Measurements from ENCODE around the gene SHD.

The SHD gene

DNA sequence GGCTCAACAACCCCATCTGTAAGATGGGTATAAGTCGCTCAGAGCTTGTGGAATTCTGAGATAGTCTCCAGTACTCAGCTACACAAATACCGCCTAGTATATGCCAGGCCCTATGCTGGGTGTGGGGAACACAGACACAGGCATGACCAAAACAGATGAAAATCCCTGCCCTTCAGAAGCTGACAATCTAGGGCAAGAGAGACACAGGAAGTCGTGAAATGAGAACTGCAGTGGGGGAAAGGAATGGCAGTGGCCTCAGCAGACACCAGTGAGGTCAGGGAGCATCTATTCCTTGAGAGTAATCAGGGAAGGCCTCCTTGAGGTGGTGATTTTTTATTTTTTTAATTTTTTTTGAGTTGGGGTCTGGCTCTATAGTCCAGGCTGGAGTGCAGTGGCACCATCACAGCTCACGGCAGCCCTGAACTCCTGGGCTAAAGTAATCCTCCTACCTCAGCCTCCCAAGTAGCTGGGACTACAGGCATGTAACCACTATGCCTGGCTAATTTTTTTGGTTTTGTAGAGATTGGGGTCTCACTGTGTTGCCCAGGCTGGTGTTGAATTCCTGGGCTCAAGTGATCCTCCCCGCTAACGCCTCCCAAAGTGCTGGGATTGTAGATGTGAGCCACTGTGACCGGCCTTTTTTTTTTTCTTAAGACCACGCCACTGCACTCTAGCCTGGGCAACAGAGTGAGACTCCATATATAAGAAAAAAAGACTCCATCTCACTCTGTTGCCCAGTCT, 19.9 kb downstream of the SHD start:
- no peak for DNase-seq (ENCODE audit: low read depth)

GRCh38 chr19:4300589-4300988, 21.5 kb downstream of the SHD start:
- no peak for DNase-seq (ENCODE audit: low read depth)

- no peak for DNase-seq (ENCODE audit: low read depth)
These were observed 22.6 kb downstream of the SHD start for GRCh38 chr19:4301590-4302242.

DNA sequence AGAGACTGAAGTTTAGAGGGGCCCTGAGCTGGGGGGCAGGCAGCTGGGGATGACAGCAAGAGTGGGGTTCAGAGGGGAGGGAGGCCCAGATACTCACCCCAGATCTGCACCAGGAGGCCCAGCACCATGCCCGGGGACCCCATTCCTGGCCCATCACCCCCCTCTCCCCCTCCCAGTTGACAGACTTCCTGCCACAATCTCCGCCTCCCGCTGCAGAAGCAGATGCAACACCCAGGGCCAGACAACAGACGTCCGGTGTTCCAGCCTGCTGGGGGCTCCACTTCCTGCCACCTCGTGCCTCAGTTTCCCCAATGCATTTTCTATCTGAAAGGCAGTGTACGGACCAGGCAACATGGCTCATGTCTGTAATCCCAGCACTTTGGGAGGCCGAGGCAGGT, 23.2 kb downstream of the SHD start, which contains the start of gene TMIGD2:
TMIGD2 (minus strand) TSS at position 147 of the 398 bp plus-strand sequence; CDS start at position 143, 4 bp downstream.
- DNase-seq (ENCODE audit: low read depth), result no peak

- no peak for DNase-seq (ENCODE audit: low read depth)
These were observed 24.9 kb downstream of the SHD start for GRCh38 chr19:4303819-4304537.

- no peak for DNase-seq (ENCODE audit: low read depth)
These were observed 25.6 kb downstream of the SHD start, which contains the start of gene FSD1 for GRCh38 chr19:4304538-4305256. TSS of gene FSD1 (plus strand) at chr19:4304598. CDS start at chr19:4304747, 149 bp downstream.

GRCh38 chr19:4305257-4305612, 26.2 kb downstream of the SHD start:
- DNase-seq (ENCODE audit: low read depth), result no peak

DNA sequence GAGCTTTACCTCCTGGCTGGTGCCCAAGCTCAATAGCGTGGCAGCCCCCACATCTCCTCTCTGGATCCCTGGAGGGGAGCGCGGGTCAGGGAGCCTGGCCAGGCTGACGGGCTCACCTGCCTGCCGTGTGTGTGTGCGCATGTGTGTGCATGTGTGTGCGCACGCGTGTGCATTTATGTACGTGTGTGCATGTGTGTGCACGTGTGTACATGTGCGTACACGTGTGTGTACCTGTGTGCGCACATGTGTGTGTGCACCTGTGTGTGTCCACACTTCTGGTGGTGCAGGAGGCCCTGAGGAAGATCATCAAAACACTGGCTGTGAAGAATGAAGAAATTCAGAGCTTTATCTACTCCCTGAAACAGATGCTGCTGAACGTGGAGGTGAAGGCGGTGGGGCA, 26.6 kb downstream of the SHD start:
- no peak for DNase-seq (ENCODE audit: low read depth)

DNA sequence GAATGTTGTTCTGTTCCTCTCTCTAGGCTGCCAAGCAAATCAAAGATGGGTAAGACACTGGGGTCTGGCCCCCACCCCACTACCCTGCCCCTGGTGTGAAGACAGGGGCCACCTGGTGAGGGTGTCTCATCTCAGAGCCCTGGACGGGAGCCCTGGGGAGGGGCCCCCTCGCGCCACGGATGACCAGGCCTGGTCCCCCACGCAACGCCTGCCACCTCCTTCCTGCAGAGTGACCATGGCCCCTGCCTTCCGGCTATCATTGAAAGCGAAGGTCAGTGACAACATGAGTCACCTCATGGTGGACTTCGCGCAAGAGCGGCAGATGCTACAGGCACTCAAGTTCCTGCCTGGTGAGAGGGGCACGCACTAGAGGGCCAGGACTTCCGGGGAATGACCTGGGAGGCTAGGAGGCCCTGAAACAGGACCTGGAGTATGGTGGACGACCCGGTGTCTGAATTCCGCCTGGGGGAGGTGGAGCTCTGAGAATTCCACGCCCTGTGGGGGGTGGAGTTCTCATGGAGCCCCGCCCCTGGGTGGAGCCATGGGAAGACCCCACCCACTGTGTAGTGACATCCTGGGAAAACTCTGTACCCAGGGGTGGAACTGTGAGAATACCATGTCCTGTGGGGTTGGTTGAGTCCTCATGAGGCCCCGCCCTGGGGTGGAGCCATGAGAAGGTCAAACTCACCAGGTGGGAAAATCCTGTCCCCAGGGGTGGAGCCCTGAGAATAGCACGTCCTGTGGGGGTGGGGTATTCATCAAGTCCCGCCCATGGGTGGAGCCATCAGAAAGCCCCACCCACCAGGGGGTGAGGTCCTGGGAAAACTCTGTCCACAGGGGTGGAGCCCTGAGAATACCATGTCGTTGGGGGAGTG, 31.4 kb downstream of the SHD start:
- DNase-seq (ENCODE audit: low read depth), result no peak

- no peak for DNase-seq (ENCODE audit: low read depth)
These were observed 34.9 kb downstream of the SHD start for GRCh38 chr19:4313847-4314490.

- no peak for DNase-seq (ENCODE audit: low read depth)
These were observed 37.9 kb downstream of the SHD start for GRCh38 chr19:4316956-4317355.

DNA sequence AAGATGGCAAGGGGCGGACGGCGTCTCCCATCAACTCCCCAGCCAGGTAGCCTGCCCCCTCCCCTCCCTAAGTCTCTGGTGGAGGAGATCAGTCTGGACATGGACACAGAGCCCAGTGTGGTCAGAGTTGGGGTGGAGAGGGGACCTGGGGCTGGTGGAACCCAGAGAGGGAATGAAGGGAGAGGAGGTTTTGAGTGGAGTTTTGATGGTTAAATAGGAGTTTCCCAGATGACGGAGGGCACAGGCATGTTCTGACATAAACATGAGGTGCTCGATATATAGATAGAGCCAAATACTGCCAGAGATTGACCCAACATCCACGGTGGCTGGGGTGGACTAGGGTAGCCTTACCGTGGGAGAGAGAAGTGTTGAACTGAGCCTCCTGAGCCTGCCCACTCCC, 39.4 kb downstream of the SHD start:
- no peak for DNase-seq (ENCODE audit: low read depth)

DNA sequence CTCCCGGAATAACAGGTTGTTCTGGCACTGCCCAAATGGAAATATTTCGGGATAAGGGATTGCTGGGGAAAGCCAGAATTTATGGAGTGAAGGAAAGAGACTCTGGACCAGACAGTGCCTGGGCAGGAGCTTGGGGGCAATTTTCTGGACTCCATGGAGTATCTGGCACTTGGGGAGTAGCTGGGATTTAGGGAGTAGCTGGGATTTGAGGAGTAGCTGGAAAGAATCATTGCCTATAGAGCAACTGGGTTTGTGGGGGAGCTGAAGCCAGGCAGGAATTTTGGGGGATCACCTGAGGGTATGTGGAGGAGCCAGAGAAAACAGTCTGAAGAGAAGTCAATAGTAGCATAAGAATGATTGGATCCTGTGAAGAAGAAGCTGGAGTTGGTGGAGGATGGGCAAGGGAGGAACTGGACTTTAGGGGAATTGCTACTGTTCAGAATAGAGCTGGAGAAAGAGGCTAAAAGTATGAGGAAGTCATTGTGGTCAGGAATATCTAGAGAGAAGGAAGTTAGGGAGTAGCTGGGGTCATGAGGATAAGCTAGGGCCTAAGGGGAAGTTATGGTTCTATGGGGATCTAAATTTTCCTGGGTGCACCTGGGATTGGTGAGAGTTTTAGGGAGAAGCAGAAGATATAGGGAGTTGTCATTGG, 40.1 kb downstream of the SHD start:
- DNase-seq (ENCODE audit: low read depth), result no peak

GRCh38 chr19:4320419-4320818, 41.4 kb downstream of the SHD start:
- no peak for DNase-seq (ENCODE audit: low read depth)

DNA sequence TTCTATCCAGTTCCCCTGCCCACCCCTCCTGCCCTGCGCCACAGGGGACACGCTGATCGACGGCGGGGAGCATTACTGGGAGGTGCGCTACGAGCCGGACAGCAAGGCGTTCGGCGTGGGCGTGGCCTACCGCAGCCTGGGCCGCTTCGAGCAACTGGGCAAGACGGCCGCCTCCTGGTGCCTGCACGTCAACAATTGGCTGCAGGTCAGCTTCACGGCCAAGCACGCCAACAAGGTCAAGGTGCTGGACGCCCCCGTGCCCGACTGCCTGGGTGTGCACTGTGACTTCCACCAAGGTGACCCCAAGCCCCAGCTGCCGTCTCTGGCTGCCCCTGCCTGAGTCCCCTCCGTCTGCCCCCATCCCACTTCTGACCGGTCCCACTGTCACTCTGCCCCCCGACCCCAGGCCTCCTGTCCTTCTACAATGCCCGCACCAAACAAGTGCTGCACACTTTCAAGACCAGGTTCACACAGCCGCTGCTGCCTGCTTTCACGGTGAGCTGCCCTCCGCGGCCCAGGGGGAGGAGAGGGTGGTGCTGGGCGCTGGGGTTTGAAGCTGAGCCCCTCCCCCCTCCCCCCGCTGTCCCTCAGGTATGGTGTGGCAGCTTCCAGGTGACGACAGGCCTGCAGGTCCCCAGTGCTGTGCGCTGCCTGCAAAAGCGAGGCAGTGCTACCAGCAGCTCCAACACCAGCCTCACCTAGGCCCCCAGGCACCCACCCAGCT, 44.0 kb downstream of the SHD start:
- no peak for DNase-seq (ENCODE audit: low read depth)

DNA sequence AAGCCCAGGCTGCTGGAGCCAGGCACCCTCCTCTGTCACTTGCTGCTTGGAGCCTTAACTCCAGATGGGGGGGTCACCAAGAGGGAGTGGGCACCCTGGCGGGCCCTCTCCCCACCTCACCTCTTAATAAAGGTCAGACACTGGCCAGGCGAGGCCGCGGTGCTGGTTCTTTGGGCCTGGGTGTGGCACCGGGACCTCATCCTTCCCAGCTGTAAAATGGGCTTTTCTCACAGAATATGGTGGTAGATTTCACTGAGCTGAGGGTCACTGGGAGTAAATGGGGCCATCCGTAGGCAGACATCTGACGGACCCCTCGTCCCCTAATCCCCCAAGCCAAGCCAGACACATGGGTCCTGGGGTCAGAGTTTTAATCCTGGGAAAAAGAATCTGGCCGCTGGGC, 44.6 kb downstream of the SHD start:
- no peak for DNase-seq (ENCODE audit: low read depth)

DNA sequence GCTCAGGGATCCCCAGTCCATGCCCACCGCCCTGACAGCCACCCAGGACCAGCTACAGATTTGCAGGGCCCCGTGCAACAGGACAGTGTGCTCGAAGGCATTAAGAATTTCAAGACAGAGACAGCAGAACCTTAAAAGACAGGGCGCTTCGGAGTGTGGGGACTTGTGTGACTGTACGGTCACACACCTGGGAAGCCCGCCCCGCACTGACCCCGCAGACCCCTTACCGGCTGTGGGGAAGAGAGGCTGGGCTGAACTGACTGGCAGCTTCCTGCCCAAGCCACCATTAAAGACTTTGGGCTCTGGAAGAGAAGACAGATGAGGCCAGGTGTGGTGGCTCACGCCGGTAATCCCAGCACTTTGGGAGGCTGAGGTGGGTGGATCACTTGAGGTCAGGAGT, 45.2 kb downstream of the SHD start:
- DNase-seq (ENCODE audit: low read depth), result no peak

DNA sequence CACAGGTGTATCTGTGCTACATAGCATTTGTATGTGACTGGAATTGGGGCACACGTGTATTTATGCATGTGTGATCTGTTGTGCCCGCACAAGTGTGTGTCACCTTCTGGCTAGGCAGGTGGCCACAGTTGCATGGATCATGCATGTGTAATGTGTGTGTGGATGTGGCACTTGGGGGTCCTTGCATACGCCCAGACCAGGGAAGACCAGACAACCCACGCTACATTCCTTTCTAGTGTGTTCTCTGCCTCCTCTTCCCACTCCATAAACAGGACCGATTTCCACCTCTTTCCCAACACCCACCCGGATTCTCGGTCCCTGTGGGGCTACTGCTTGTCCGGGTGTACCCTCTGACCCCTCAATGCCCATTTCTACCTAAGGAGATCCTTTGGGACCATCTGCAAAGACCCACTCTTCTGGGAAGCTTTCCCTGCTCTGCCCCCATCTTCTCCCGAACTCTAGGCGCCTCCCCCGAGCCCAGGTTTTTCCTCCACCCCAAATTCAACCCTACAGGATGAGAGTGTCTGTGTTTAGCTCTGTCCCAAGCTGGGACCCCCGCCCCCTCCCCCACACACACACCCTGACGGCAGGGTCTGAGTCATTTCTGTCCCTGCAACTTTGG, 47.3 kb downstream of the SHD start:
- no peak for DNase-seq (ENCODE audit: low read depth)

GRCh38 chr19:4326837-4327251, 47.8 kb downstream of the SHD start:
- no peak for DNase-seq (ENCODE audit: low read depth)

All from fibroblast of the conjunctiva (primary cell).